ENCODE measurements around the gene APLF.
"Not testable (repeated sequence)": the region's sequence is repeated elsewhere in the genome, so short reads cannot be mapped to it uniquely, and the experiment has no call there.

APLF gene

GRCh38 chr2:68468801-68469200 is 1.4 kb downstream of the APLF start:
- in situ Hi-C loops (cut with HindIII; ENCODE audit: low pct_ligation_motif_present, low pct_unique_long_range_greater_than_20kb, low sequenced_read_pairs), result no loop called here
- DNase-seq, result no peak

- in situ Hi-C loops (cut with HindIII; ENCODE audit: low pct_ligation_motif_present, low pct_unique_long_range_greater_than_20kb, low sequenced_read_pairs), result no loop called here
- DNase-seq, result no peak
Observed at GRCh38 chr2:68469935-68470334, 2.5 kb downstream of the APLF start.

GRCh38 chr2:68471385-68471784 is 4.0 kb downstream of the APLF start:
- no peak for DNase-seq
- in situ Hi-C loops (cut with HindIII; ENCODE audit: low pct_ligation_motif_present, low pct_unique_long_range_greater_than_20kb, low sequenced_read_pairs), result no loop called here

- in situ Hi-C loops (cut with HindIII; ENCODE audit: low pct_ligation_motif_present, low pct_unique_long_range_greater_than_20kb, low sequenced_read_pairs), result no loop called here
- DNase-seq, result no peak
Observed at GRCh38 chr2:68472796-68473414, 5.5 kb downstream of the APLF start.

- no peak for DNase-seq
- in situ Hi-C loops (cut with HindIII; ENCODE audit: low pct_ligation_motif_present, low pct_unique_long_range_greater_than_20kb, low sequenced_read_pairs), result no loop called here
Observed at GRCh38 chr2:68475110-68475509, 7.7 kb downstream of the APLF start.

GRCh38 chr2:68475576-68475975 is 8.2 kb downstream of the APLF start:
- in situ Hi-C loops (cut with HindIII; ENCODE audit: low pct_ligation_motif_present, low pct_unique_long_range_greater_than_20kb, low sequenced_read_pairs), result no loop called here
- no peak for DNase-seq

GRCh38 chr2:68476454-68476853 is 9.1 kb downstream of the APLF start:
- in situ Hi-C loops (cut with HindIII; ENCODE audit: low pct_ligation_motif_present, low pct_unique_long_range_greater_than_20kb, low sequenced_read_pairs), result no loop called here
- no peak for DNase-seq

GRCh38 chr2:68478688-68479087 is 11.3 kb downstream of the APLF start:
- in situ Hi-C loops (cut with HindIII; ENCODE audit: low pct_ligation_motif_present, low pct_unique_long_range_greater_than_20kb, low sequenced_read_pairs), result no loop called here
- DNase-seq, result no peak

- in situ Hi-C loops (cut with HindIII; ENCODE audit: low pct_ligation_motif_present, low pct_unique_long_range_greater_than_20kb, low sequenced_read_pairs), result no loop called here
- DNase-seq, result no peak
Observed at GRCh38 chr2:68482296-68482820, 15.0 kb downstream of the APLF start.

GRCh38 chr2:68483011-68483410 is 15.6 kb downstream of the APLF start:
- in situ Hi-C loops (cut with HindIII; ENCODE audit: low pct_ligation_motif_present, low pct_unique_long_range_greater_than_20kb, low sequenced_read_pairs), result no loop called here
- DNase-seq, result no peak

GRCh38 chr2:68487773-68488355 is 20.5 kb downstream of the APLF start:
- in situ Hi-C loops (cut with HindIII; ENCODE audit: low pct_ligation_motif_present, low pct_unique_long_range_greater_than_20kb, low sequenced_read_pairs), result no loop called here
- DNase-seq, result peak; percentile 52

- DNase-seq; in situ Hi-C loops (cut with HindIII; ENCODE audit: low pct_ligation_motif_present, low pct_unique_long_range_greater_than_20kb, low sequenced_read_pairs): not testable (repeated sequence)
Observed at GRCh38 chr2:68488605-68489004, 21.2 kb downstream of the APLF start.

GRCh38 chr2:68489282-68489681 is 21.9 kb downstream of the APLF start:
- DNase-seq, result no peak
- in situ Hi-C loops (cut with HindIII; ENCODE audit: low pct_ligation_motif_present, low pct_unique_long_range_greater_than_20kb, low sequenced_read_pairs), result no loop called here

- in situ Hi-C loops (cut with HindIII; ENCODE audit: low pct_ligation_motif_present, low pct_unique_long_range_greater_than_20kb, low sequenced_read_pairs), result no loop called here
Observed at GRCh38 chr2:68491582-68491981, 24.2 kb downstream of the APLF start.

GRCh38 chr2:68499133-68499532 is 31.7 kb downstream of the APLF start:
- in situ Hi-C loops (cut with HindIII; ENCODE audit: low pct_ligation_motif_present, low pct_unique_long_range_greater_than_20kb, low sequenced_read_pairs), result no loop called here

More at GRCh38 chr2:68491582-68491981, 24.2 kb downstream of the APLF start:
- no peak for DNase-seq

GRCh38 chr2:68500649-68501048 is 33.3 kb downstream of the APLF start:
- no peak for DNase-seq
- in situ Hi-C loops (cut with HindIII; ENCODE audit: low pct_ligation_motif_present, low pct_unique_long_range_greater_than_20kb, low sequenced_read_pairs), result no loop called here

More at GRCh38 chr2:68499133-68499532, 31.7 kb downstream of the APLF start:
- no peak for DNase-seq

GRCh38 chr2:68501768-68502167 is 34.4 kb downstream of the APLF start:
- no peak for DNase-seq
- in situ Hi-C loops (cut with HindIII; ENCODE audit: low pct_ligation_motif_present, low pct_unique_long_range_greater_than_20kb, low sequenced_read_pairs), result no loop called here

GRCh38 chr2:68505603-68506159 is 38.3 kb downstream of the APLF start:
- DNase-seq, result no peak

GRCh38 chr2:68506170-68506569 is 38.8 kb downstream of the APLF start:
- no peak for DNase-seq
- in situ Hi-C loops (cut with HindIII; ENCODE audit: low pct_ligation_motif_present, low pct_unique_long_range_greater_than_20kb, low sequenced_read_pairs), result no loop called here

More at GRCh38 chr2:68505603-68506159, 38.3 kb downstream of the APLF start:
- in situ Hi-C loops (cut with HindIII; ENCODE audit: low pct_ligation_motif_present, low pct_unique_long_range_greater_than_20kb, low sequenced_read_pairs), result no loop called here

- in situ Hi-C loops (cut with HindIII; ENCODE audit: low pct_ligation_motif_present, low pct_unique_long_range_greater_than_20kb, low sequenced_read_pairs), result no loop called here
- DNase-seq, result no peak
Observed at GRCh38 chr2:68512326-68512725, 44.9 kb downstream of the APLF start.

Data from ACHN (cell line).